Body of pancreas (tissue), 4 donors: ENCODE data around the gene TMEM132C.

Experiments used
- CTCF ChIP-seq, 7 experiments: fragments of 450-650 bp in 4 of 7; fragments of 200-600 bp in 3 of 7; sonication (generic) in 3 of 7; IDR thresholded peaks; one replicate each; pipeline ENCODE4 v1.5.1; 2016 to 2019; ENCODE audit warnings: antibody characterized with exemption in 7 of 7
- POLR2A ChIP-seq, 3 donors: fragments of 450-650 bp; IDR thresholded peaks; one replicate each; pipeline ENCODE4 v1.6.1; 2016; ENCODE audit warnings: antibody characterized with exemption in 3 of 3, mild to moderate bottlenecking in 2 of 3

- TF ChIP-seq CTCF (IDR thresholded peaks at IDR 0.05) (no peak), POLR2A (IDR thresholded peaks at IDR 0.05) (no peak)
Measured at GRCh38 chr12:128337071-128337345, 70.0 kb downstream of the TMEM132C start.
